Smooth muscle cell (in vitro differentiated cells): ENCODE results near the gene SEMA5B. TPM values are rescaled to one million over a fixed set of nuclear protein-coding genes. Genes with fewer than 3 reads are reported as not detected.

Experiments used
- DNase-seq: peaks from one replicate; lab custom pipeline; 2025; ENCODE audit not compliant: unreplicated experiment; lab: John Stamatoyannopoulos, UW
- H2AFZ ChIP-seq: fragments of 200-600 bp; sonication (generic); 2 replicates; pipeline ENCODE4 v1.6.0; 2016; ENCODE audit warnings: antibody characterized with exemption, low read depth, mild to moderate bottlenecking
- H3F3A ChIP-seq: fragments of 200-600 bp; sonication (generic); 2 replicates; pipeline ENCODE4 v1.6.0; 2017; ENCODE audit warnings: antibody characterized with exemption, low read depth
- H3K27ac ChIP-seq: fragments of 200-600 bp; sonication (generic); 2 replicates; pipeline ENCODE4 v1.5.1; 2016; ENCODE audit warnings: low read depth, mild to moderate bottlenecking
- H3K27me3 ChIP-seq: fragments of 200-600 bp; sonication (generic); 2 replicates; pipeline ENCODE4 v1.6.1; 2016; ENCODE audit warnings: low read depth, mild to moderate bottlenecking
- H3K36me3 ChIP-seq: fragments of 200-600 bp; sonication (generic); 2 replicates; pipeline ENCODE4 v1.5.1; 2016; ENCODE audit warnings: low read depth
- H3K4me1 ChIP-seq: fragments of 200-600 bp; sonication (generic); 2 replicates; pipeline ENCODE4 v1.5.1; 2016; ENCODE audit warnings: low read depth
- H3K4me2 ChIP-seq: fragments of 200-600 bp; sonication (generic); 2 replicates; pipeline ENCODE4 v1.6.0; 2016; ENCODE audit warnings: mild to moderate bottlenecking
- H3K4me3 ChIP-seq: fragments of 200-600 bp; sonication (generic); 2 replicates; pipeline ENCODE4 v1.5.1; 2016; ENCODE audit warnings: mild to moderate bottlenecking
- H3K79me2 ChIP-seq: fragments of 200-600 bp; sonication (generic); 2 replicates; pipeline ENCODE4 v1.6.0; 2016; ENCODE audit warnings: low read depth, mild to moderate bottlenecking
- H3K9ac ChIP-seq: fragments of 200-600 bp; sonication (generic); 2 replicates; pipeline ENCODE4 v1.6.0; 2016; ENCODE audit warnings: low read depth
- H3K9me3 ChIP-seq: fragments of 200-600 bp; sonication (generic); replicated peaks from 2 replicates; pipeline ENCODE4 v1.5.1; 2016; ENCODE audit warnings: low read depth
- H4K20me1 ChIP-seq: fragments of 200-600 bp; sonication (generic); 2 replicates; pipeline ENCODE4 v1.6.0; 2016; ENCODE audit warnings: low read depth
- CTCF ChIP-seq: fragments of 200-600 bp; sonication (generic); IDR thresholded peaks from 2 replicates; pipeline ENCODE4 v1.5.1; 2017; ENCODE audit warnings: borderline replicate concordance, mild to moderate bottlenecking, antibody characterized with exemption; ENCODE audit not compliant: insufficient read depth, poor library complexity, severe bottlenecking
- WGBS: methylation state at CpG from one replicate; pipeline ENCODE4 v1.1.7; 2016; ENCODE audit warnings: low lambda C conversion rate; 5-methylcytosine and 5-hydroxymethylcytosine counted together
- polyA plus RNA-seq: library from polyadenylated mRNA; unstranded; fragments of >200 nt; fragmentation: Nextera tagmentation; extraction: Ambion mirVana; gene quantifications from 2 replicates; pipeline ENCODE4 v1.2.1, GENCODE V29; 2016
- total RNA-seq: library from RNA; depleted of rRNA; stranded (reverse); fragments of >200 nt; gene quantifications from 2 replicates; pipeline ENCODE4 v1.2.3, GENCODE V29; 2014

The SEMA5B gene
- total and polyA plus RNA-seq, 2 experiments from 2014 or later, result not detected

GRCh38 chr3:122945230-122945629 lies 82.3 kb downstream of the SEMA5B start:
- H3K4me2 ChIP-seq, result no peak overlapping the region
- H3K27me3 ChIP-seq, result no peaks in the 10 kb centered on the region
- no peak overlapping the region for H3K4me3 ChIP-seq
- no peaks in the 10 kb centered on the region for H4K20me1 ChIP-seq
- no peaks in the 10 kb centered on the region for H3K79me2 ChIP-seq
- H3K36me3 ChIP-seq, result no peaks in the 10 kb centered on the region
- no peaks in the 10 kb centered on the region for H3F3A ChIP-seq
- no peaks in the 10 kb centered on the region for H3K9me3 ChIP-seq
- H3K9ac ChIP-seq, result no peak overlapping the region
- DNase-seq, result no peak
- 92% methylated on average over 2 of the region's 2 CpGs for WGBS
- TF ChIP-seq CTCF, result no peak
- no peak overlapping the region for H3K27ac ChIP-seq
- no peak overlapping the region for H2AFZ ChIP-seq
- H3K4me1 ChIP-seq, result peaks cover 11% of the 10 kb centered on the region

- no peaks in the 10 kb centered on the region for H3K27me3 ChIP-seq
- no peak for TF ChIP-seq CTCF
- no peaks in the 10 kb centered on the region for H3K36me3 ChIP-seq
- WGBS, result 61% methylated on average over 7 of the region's 7 CpGs
- no peaks in the 10 kb centered on the region for H3F3A ChIP-seq
- H3K9me3 ChIP-seq, result no peaks in the 10 kb centered on the region
- no peaks in the 10 kb centered on the region for H4K20me1 ChIP-seq
- no peak overlapping the region for H2AFZ ChIP-seq
- H3K27ac ChIP-seq, result no peak overlapping the region
- no peak overlapping the region for H3K9ac ChIP-seq
- no peak overlapping the region for H3K4me3 ChIP-seq
- no peak overlapping the region for H3K4me2 ChIP-seq
- H3K4me1 ChIP-seq, result peaks cover 11% of the 10 kb centered on the region
- no peak for DNase-seq
- no peaks in the 10 kb centered on the region for H3K79me2 ChIP-seq
Measured at GRCh38 chr3:122944671-122945161, 82.8 kb downstream of the SEMA5B start.

- no peak overlapping the region for H3K9ac ChIP-seq
- H3K4me2 ChIP-seq, result no peak overlapping the region
- H2AFZ ChIP-seq, result no peak overlapping the region
- H3K4me3 ChIP-seq, result no peak overlapping the region
- no peaks in the 10 kb centered on the region for H3K9me3 ChIP-seq
- no peaks in the 10 kb centered on the region for H4K20me1 ChIP-seq
- H3K27ac ChIP-seq, result no peak overlapping the region
- TF ChIP-seq CTCF, result no peak
- DNase-seq, result no peak
- H3K27me3 ChIP-seq, result no peaks in the 10 kb centered on the region
- H3F3A ChIP-seq, result no peaks in the 10 kb centered on the region
- peaks cover 11% of the 10 kb centered on the region for H3K4me1 ChIP-seq
- H3K36me3 ChIP-seq, result no peaks in the 10 kb centered on the region
- 95% methylated on average over 3 of the region's 3 CpGs for WGBS
- H3K79me2 ChIP-seq, result no peaks in the 10 kb centered on the region
Measured at GRCh38 chr3:122943828-122944190, 83.8 kb downstream of the SEMA5B start.
